Prostate gland (tissue), 2 donors: ENCODE results near the gene MAP4K4. TPM values are rescaled to one million over a fixed set of nuclear protein-coding genes. Genes with fewer than 3 reads are reported as not detected.

Experiments used
- DNase-seq: peaks from one replicate; pipeline ENCODE4 v3.0.0-alpha.2; 2019; ENCODE audit warnings: low spot score
- H3K27ac ChIP-seq, 2 donors: fragments of 200-600 bp; sonication (generic); 2 replicates each; pipeline ENCODE4 v1.5.1; 2017 to 2019
- H3K27me3 ChIP-seq: fragments of 200-600 bp; sonication (generic); replicated peaks from 2 replicates; pipeline ENCODE4 v1.5.1; 2019; ENCODE audit not compliant: insufficient read depth
- H3K36me3 ChIP-seq, 2 donors: fragments of 200-600 bp; sonication (generic); 1 replicate in 1 of 2; 2 replicates in 1 of 2; pipeline versions ENCODE4 v1.5.1 to v1.8.1; 2017 to 2019
- H3K4me1 ChIP-seq: fragments of 200-600 bp; sonication (generic); replicated peaks from 2 replicates; pipeline ENCODE4 v1.5.1; 2019
- H3K4me3 ChIP-seq, 2 donors: fragments of 200-600 bp; sonication (generic); 2 replicates each; pipeline ENCODE4 v1.5.1; 2017 to 2019
- H3K9me3 ChIP-seq: fragments of 200-600 bp; sonication (generic); 2 replicates; pipeline ENCODE4 v1.5.1; 2017
- POLR2A ChIP-seq: fragments of 450-650 bp; IDR thresholded peaks from one replicate; pipeline ENCODE4 v1.6.1; 2016; ENCODE audit warnings: antibody characterized with exemption, mild to moderate bottlenecking
- POLR2AphosphoS5 ChIP-seq: sonication (generic); formaldehyde crosslinking; IDR thresholded peaks from one replicate; pipeline ENCODE4 v1.6.1; 2017; ENCODE audit warnings: antibody characterized with exemption
- WGBS: methylation state at CpG from one replicate; pipeline ENCODE4 v1.1.5; 2018; 5-methylcytosine and 5-hydroxymethylcytosine counted together
- intact Hi-C: fragments of 100-400 bp; cut with DNase I; formaldehyde crosslinking; loops from one replicate; pipeline ENCODE4 v1.14.2; 2022
- total RNA-seq, 2 donors: library from RNA; depleted of rRNA; stranded (reverse); fragments of >200 nt; gene quantifications; one replicate each; pipeline ENCODE4 v1.1.0, GENCODE V29; 2016
- TF ChIP-seq, protein P1 (sequence below), 4 experiments: fragments of 200-600 bp in 2 of 4; fragments of 450-650 bp in 2 of 4; sonication (generic) in 2 of 4; IDR thresholded peaks; 1 replicate in 3 of 4; 2 replicates in 1 of 4; pipeline ENCODE4 v1.5.1; 2016 to 2019; ENCODE audit warnings: antibody characterized with exemption in 4 of 4, mild to moderate bottlenecking in 2 of 4, moderate library complexity in 2 of 4

Gene MAP4K4
- total RNA-seq, 2 donors from 2014 or later, result 23.6 to 107 TPM

DNA sequence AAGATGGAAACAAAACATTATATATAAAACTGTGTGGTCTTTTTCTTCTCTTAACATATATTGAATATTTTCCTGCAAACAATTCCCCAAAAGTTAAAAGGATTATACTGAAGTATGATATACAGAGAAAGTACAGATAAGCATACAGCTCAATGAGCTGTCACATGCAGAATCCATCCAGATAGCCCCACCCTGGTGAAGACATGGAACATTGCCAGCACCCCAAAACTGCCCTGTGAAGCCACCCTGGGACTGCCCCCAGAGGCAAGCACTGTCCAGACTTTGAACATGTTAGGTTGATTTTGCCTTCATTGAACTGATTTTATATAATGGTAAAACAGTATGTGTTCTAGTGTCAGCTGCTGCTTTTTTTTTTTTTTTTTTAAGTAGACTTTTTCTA lies 182.0 kb downstream of the MAP4K4 start:
- Histone ChIP-seq H3K36me3 (no peaks in the 10 kb centered on the region), H3K27me3 (no peaks in the 10 kb centered on the region), H3K4me3 (no peak overlapping the region), H3K27ac (no peak overlapping the region), H3K4me1 (peaks cover 4% of the 10 kb centered on the region), H3K9me3 (no peaks in the 10 kb centered on the region)
- no peak for DNase-seq
- intact Hi-C loops, result no loop called here
- TF ChIP-seq POLR2A, result no peak
- TF ChIP-seq, protein P1, sequence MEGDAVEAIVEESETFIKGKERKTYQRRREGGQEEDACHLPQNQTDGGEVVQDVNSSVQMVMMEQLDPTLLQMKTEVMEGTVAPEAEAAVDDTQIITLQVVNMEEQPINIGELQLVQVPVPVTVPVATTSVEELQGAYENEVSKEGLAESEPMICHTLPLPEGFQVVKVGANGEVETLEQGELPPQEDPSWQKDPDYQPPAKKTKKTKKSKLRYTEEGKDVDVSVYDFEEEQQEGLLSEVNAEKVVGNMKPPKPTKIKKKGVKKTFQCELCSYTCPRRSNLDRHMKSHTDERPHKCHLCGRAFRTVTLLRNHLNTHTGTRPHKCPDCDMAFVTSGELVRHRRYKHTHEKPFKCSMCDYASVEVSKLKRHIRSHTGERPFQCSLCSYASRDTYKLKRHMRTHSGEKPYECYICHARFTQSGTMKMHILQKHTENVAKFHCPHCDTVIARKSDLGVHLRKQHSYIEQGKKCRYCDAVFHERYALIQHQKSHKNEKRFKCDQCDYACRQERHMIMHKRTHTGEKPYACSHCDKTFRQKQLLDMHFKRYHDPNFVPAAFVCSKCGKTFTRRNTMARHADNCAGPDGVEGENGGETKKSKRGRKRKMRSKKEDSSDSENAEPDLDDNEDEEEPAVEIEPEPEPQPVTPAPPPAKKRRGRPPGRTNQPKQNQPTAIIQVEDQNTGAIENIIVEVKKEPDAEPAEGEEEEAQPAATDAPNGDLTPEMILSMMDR (IDR thresholded peaks at IDR 0.05), result no peak
- no peak for TF ChIP-seq POLR2AphosphoS5

- intact Hi-C loops, result loop anchor here (5.0 to 10.0 kb wide), 2 partner anchors 294 to 361 kb away; no protein-coding TSS in a partner anchor
- no peak for TF ChIP-seq POLR2A
- TF ChIP-seq, protein P1 (IDR thresholded peaks at IDR 0.05), result no peak
- no peak for TF ChIP-seq POLR2AphosphoS5
- no peak for DNase-seq
Observed at GRCh38 chr2:101881131-101881530, 183.6 kb downstream of the MAP4K4 start.

GRCh38 chr2:101882769-101883307 lies 185.3 kb downstream of the MAP4K4 start:
- intact Hi-C loops, result loop anchor here (5.0 to 10.0 kb wide), 2 partner anchors 292 to 359 kb away; no protein-coding TSS in a partner anchor
- no peak for DNase-seq
- Histone ChIP-seq H3K4me3 (no peak overlapping the region), H3K36me3 (no peaks in the 10 kb centered on the region), H3K4me1 (peaks cover 6% of the 10 kb centered on the region), H3K9me3 (no peaks in the 10 kb centered on the region), H3K27me3 (no peaks in the 10 kb centered on the region), H3K27ac (no peak overlapping the region)
- TF ChIP-seq POLR2AphosphoS5 (no peak), POLR2A (no peak)
- TF ChIP-seq, protein P1 (IDR thresholded peaks at IDR 0.05), result no peak
- 76% methylated on average over 4 of the region's 4 CpGs for WGBS

More at GRCh38 chr2:101881131-101881530, 183.6 kb downstream of the MAP4K4 start:
- Histone ChIP-seq H3K4me3 (no peak overlapping the region), H3K36me3 (no peaks in the 10 kb centered on the region), H3K9me3 (no peaks in the 10 kb centered on the region), H3K27me3 (no peaks in the 10 kb centered on the region), H3K27ac (no peak overlapping the region), H3K4me1 (peaks cover 6% of the 10 kb centered on the region)

DNA sequence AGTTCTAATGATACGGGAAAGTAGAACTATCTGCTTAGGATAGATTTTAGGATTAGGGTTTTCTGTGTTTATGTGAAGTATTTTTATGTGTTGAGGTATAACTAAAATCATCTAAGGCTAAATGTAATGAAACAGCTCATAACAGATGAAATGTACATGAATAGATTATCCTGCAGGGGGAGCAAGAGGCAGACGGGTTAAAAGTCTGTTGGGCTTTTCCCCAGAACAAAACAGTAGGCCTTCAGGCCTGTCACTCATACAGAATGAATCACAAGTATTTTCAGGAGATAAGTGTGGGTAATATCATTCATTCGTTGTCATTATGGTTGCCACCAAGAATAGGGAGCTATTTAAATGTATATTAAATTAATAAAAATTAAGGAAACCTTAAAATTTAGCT lies 186.4 kb downstream of the MAP4K4 start:
- Histone ChIP-seq H3K9me3 (no peaks in the 10 kb centered on the region), H3K4me3 (no peak overlapping the region), H3K36me3 (no peaks in the 10 kb centered on the region), H3K27ac (no peak overlapping the region), H3K27me3 (no peaks in the 10 kb centered on the region), H3K4me1 (peaks cover 6% of the 10 kb centered on the region)
- TF ChIP-seq, protein P1 (IDR thresholded peaks at IDR 0.05), result peak; percentile 12 to 66 (median 54)
- TF ChIP-seq POLR2AphosphoS5, result no peak
- 42% methylated on average over 3 of the region's 3 CpGs for WGBS
- peak; percentile 33 for DNase-seq
- intact Hi-C loops, result loop anchor here (5.0 to 10.0 kb wide), 2 partner anchors 291 to 358 kb away; no protein-coding TSS in a partner anchor

DNA sequence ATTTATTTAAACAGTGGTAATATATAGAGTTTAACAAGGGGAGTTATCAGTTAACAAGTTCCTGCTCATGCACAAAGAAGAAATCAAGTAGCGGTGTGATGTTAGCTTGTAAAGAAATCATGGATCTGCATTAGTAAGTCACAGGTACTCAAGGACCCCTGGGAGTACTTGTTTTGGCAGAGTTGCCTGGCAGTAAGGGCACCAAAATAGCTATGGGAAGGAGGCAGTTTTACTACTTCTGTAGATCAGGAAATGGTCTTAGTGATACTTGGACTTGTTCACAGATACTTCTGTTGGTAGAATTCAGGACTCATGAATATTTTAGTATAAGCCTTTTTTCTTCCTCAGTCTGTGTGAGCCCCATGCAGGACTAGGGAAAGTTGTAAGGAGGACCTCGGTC lies 186.9 kb downstream of the MAP4K4 start:
- Histone ChIP-seq H3K27me3 (no peaks in the 10 kb centered on the region), H3K27ac (no peak overlapping the region), H3K9me3 (no peaks in the 10 kb centered on the region), H3K4me1 (peaks cover 6% of the 10 kb centered on the region), H3K36me3 (no peaks in the 10 kb centered on the region), H3K4me3 (no peak overlapping the region)
- no peak for DNase-seq
- TF ChIP-seq, protein P1 (IDR thresholded peaks at IDR 0.05), result no peak
- no peak for TF ChIP-seq POLR2AphosphoS5
- no peak for TF ChIP-seq POLR2A
- intact Hi-C loops, result loop anchor here (5.0 to 10.0 kb wide), 2 partner anchors 290 to 358 kb away; no protein-coding TSS in a partner anchor
- 57% methylated on average over 2 of the region's 2 CpGs for WGBS
